COLO668 (cell line): ENCODE measurements around the gene HCFC1.

Experiments used
- DNase-seq: peaks from one replicate; lab custom pipeline; 2025; ENCODE audit not compliant: unreplicated experiment; lab: John Stamatoyannopoulos, UW

Gene HCFC1

DNA sequence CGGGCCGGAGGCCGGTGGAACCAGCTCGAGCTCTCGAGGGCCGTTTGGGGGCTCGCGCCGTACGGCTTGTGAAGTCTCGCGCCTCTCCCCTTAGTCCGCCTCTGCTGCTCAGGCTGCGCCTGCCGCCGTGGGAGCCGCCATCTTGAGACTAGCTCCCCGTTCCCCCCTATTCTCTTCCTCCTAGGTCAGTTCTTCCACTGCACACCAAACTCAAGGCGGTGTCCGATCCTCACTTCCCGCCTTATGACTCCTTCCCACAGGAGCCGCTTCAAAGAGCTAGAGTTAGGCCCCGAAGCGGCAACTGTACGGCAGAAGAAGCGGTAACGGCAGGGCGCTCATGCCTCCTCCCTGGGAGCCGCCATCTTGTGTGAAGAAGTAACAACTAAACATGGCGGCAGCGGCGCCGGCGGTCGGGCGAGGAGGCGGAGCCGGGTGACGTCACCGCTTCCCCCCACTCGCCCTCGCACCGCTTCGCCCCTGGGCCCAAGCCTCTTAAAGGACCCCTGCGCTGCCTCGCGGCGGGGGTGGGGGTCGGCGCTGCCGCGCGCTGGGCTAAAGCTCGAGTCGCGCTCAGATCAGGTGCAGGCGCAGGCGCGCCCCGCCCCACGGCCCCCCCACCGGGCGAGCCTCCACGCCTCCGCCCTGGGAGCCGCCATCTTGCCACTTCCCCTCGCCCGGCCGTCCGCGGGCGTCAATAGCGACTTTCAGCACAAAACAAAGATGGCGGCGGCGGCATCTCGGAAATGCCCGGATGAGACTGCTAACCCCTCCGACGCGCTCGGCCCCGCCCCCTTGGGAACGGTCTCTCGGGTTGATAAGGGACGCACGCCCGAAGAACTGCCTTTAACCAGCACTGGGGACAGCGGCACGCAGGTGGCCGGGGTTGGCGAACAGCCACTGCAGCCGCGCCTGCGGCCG lies at the start of gene HCFC1:
Gene HCFC1, minus strand, starts transcription at position 369 of the 918 bp plus-strand sequence. CDS start 978 bp downstream, outside the sequence.
- DNase-seq: peak; percentile 96

DNA sequence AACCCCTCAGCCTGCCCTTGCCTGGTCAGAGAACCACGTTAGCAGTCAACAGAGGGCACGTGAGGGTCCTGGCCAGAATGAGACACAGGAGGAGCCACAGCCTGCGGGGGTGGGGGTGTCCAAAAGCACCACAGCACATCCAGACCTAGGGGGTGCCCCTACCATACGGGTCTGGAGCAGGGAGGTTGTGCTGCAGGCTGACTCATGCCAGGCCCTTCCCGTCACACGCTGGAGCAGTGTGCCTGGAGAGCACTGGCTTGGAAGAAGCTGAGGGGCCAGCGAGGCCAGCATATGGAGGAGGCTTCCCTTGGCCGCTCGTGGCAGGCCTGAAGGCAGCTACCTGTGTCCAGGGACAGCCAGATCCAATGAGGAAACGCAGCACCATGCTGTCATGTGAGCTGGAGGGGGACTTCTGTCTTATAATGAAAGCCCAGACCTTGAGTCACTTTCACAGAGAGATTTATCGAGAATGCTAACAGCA lies 49.6 kb upstream of the HCFC1 start:
- no peak for DNase-seq

DNA sequence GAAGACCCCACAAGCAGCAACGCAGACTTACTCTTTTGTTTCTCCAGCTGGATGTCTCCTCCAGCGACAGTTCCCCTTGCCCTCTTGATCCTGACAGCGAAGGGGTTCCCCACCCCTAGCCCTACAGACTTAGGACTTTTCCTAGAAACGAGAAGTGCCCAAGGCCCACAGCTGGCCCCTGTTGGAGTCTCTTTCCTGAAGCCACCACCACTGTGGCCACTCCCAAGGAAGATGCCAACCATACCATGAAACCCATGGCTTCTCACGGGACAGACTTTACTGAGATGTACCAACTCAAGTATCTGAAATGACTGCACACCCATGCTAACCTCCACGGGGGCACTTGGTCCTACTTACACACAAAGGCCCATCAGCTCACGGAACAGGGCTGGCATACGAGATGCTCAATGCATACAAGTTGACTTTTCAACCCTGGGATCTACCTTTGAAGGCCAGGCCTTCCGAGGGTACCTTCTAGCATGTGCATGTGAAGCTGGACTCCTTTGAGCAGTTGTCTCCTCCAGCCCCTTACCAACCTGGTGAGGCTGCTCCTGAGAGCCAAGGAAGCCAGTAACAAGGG lies 49.0 kb upstream of the HCFC1 start:
- DNase-seq: no peak

DNA sequence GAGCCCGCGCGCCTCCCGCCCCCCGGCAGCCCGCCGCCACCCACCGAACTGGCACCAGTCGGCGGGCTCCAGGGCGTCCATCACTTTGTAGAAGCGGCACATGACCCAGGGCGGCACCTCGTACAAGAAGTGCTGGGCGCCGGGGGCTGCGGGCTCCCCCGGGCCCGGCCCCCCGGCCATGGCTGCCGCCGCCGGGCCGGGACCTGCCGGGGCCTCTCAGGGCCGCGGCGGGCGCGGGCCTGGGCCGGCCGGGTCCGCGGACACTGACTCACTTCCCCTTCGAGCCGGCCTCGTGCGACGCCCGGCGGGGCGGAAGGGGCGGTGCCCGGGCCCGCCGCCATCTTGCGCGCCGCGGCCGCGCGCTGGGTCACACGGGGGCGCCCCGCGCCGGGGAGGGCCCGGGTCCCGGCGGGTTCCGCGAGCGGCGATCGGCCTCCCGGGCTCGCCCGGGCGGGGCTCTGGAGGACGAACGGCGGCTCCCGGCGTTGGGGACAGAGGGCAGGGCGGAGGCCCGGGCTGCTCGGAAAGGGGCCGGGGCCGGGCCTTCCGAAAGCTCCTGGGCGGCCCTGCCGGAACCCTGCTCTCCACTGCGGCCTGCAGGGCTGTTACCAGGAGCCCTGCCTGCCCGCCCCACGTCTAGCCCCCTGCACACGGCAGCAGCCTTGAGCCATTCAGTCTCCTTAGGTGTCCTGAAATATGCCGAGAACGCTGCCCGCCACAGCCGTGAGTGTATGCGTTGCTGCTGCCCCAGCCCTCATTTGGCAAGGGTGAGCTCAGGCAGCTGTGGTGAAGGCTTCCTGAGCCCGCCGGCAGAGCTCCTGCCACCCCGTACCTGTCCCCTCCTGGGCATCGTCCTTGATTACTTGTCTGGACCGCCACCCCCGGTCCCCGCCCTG lies 48.3 kb upstream of the HCFC1 start, which contains the start of gene IRAK1:
Gene IRAK1, minus strand, starts transcription at position 270 of the 896 bp plus-strand sequence. Its CDS starts 90 bp downstream, at position 180.
- DNase-seq: peak; percentile 88

DNA sequence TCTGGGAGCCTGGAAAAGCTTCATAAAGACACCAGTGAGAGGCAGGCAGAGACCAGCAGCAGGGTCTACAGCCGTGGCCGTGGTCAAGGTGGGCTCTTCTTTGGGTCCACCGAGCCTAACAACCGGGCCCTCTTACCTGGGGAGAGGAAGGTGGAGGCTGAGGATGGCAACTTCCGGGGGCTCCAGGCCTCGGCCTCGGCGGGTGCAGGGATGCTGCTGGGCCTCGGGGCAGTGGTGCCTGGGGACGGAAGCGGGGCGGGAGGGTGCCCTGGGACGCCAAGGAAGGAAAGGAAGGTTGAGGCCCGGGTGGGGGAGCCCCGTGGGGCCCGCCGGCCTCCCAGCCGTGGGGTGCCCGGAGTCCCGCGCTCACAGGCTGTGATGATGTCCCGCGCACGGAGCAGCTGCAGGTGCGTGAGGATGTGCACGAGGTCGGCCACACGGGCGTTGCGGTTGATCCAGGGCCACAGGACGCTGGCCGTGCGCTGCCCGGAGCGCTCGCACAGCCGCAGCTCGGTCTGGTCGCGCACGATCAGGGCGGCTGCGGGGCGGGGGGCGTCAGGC lies 47.5 kb upstream of the HCFC1 start:
- DNase-seq: peak; percentile 69

DNA sequence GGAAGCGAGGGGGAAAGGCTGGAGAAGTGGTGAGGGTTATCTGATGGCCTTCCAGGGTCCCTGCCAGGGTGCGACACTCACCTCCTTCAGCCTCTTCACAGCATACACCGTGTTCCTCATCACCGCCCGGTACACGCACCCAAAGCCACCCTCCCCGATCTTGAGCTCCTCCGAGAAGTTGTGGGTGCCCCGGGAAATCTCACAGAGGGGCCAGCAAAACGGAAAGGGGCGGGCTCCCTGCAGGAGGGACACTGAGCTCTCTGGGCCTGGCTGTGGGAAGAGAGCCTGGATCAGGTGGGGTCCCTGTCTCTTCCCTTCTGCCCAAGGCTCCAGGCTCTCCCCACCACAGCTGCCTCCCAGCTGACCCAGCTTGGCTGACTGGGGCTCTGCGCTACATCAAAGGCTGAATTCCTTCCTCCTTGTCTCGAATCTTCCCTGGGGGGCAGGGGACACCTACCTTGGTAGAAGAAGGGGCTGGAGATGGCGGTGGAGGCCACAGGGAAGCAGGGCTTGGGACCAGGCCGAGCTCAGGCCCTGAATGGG lies 47.0 kb upstream of the HCFC1 start:
- peak; percentile 34 for DNase-seq

DNA sequence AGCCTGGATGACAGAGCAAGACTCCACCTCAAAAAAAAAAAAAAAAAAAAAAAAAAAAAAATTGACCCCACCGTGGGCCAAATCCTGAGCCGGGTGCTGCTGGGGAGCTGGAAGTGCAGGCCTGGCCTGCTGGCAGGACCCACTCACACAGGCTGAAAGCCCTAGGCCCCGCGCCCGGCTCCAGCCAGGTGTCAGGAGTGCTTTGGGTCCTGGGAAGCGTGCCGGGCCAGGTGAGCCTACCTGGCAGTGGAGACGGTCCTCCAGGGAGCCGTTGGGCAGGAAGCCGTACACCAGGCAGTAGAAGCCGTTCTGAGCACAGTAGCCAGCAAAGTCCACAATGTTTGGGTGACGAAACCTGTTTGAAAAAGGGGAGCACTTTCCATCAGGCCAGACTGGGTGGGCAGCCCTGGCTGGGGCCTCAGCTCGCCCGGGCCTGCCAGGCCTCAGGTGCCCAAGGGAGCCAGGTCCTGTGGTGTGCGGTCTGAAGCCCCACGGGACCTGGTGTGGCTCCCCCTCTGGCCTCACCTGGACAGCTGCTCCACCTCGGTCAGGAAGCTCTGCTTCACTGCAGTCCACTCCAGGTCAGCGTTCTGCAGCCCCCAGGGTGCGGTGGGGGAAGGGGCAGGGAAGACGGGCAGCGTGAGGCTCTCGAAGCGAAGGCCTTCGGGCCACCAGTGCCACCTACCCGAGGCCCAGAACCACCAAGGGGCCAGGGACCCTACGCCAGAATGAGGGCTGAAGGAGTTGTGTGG lies 46.3 kb upstream of the HCFC1 start:
- peak; percentile 40 for DNase-seq

DNA sequence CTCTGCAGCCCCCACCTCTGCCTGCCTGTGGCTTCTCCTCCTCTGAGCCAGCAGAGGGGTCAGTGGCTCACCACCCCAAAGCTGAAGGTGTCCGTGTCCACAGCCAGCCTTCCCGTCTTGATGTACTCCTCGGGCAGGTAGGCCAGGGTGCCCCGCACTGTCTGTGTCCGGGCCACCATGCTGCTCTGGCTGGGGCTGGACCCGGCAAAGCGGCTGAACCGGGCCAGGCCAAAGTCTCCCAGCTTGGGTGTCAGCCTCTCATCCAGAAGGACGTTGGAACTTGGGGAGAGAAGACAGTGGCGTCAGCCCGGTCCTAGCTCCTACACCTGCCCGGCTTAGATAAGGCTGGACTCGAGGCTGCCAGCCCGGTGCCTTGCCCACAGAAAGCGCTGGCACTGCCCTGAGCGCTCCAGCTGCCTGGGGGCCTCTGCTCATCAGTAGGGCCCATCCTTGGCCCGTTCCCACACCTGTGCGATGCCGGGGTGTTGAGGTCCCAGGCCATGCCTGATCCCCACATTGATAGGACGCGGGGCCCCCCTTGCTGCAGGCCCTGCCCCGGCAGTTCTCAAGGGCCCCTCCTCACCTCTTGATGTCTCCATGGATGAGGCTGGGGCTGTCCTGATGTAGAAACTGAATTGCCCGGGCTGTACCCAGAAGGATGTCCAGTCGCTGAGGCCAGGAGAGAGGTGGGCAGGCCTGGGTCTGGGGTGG lies 44.9 kb upstream of the HCFC1 start:
- DNase-seq: no peak

DNA sequence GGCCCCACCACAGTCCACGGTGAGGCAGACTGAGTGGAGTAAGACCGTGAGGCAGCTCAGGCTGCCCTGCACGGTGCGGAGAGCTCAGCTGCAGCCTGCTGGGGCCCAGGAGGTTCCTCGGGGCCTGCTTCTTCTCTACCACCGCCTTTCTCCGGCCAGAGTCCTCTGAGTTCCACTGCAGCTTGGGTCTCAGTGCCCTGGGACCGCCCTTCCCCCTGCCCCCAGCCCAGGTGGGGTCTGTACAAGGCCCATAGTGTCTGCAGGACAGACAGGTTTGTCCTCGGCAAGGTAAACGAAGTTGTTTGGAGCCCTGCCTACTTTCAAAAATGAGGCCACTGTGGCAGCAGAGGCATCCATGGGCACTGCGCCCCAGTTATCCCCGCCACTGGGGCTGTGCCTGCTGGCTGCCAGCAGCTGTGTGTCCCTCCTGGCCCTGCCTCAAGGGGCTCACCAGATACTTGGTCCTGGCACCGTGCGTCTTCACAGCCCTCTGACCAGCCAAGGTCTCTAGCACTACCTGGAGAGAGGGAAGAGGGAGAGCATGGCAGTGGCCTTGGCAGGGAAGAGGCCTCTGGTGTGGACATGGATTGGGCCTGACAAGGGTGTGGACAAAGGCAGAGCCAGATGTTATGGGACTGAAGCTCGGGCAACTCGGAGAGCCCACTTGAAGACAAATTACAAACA lies 44.1 kb upstream of the HCFC1 start:
- no peak for DNase-seq

DNA sequence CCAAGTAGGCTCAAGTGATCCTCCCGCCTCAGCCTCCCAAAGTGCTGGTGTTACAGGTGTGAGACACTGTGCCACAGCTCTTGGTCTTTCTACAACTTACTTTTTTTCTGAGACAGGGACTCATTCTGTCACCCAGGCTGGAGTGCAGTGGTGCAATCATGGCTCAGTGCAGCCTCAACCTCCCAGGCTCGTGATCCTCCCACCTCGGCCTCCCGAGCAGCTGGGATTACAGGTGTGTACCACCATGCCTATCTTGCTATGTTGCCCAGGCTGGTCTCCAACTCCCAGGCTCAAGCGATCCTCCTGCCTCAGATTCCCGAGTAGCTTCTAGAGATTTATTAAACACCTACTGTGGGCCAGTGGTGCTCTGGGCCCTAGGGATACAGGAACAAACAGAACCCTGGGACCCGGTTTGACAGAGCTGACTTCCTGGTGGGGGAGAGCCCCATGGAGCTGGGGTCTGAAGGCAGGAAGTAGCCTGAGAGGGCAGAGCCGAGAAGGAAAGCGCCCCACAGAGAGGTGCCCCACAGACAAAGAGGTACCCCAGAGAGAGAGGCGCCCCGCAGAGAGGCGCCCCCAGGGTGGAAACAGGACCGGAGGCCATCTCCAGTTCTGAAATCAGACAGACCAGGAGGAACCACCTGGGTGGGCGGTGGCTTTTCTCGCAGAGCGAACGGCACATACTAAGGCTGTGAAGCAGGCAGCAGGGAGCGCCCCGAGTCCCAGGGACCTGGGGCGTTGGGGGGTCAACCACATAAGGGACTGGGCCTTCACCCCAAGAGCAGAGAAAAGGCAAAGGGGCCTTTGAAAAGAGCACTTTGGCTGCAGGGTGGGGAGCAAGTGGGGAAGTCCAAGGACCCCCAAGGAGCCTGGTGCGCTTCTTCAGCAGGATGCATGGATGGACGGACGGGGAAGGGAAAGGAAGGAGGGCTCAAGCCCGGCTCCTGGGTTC lies 43.1 kb upstream of the HCFC1 start:
- DNase-seq: no peak

DNA sequence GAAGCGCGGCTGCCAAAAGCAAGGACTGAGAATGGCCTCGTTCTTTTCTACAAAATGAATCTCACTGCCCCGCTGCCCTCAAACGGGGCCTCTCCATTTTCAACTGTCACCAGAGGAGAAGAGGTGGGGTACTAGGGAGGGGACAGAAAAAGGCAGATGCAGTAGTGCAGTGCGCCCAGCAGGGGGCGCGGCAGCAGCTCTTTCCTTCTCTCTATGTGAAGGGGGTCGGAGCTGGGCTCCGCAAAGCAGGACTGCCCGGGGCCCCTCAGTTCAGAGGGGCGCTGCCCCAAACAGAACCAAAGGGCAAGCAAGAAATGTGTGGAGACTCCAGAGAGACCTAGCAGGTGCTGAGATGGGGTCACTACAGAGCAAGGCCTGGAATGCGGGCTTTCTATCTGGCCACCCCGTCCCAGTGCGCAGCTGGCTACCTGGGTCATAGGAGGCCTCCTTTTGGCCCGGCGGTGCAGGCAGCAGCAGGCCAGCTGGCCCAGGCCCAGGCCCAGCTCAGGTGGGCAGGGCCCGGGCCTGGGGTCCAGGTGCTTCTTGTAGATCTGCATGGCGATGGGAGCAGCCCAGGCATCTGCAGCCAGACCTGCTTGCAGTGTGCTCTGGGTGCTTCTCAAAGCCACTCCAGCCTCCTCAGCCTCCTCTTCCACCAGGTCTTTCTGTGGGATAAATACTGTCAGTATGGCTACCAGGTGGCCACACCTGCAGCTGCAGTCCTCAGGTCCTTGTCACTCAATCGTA lies 42.2 kb upstream of the HCFC1 start:
- DNase-seq: peak; percentile 41

DNA sequence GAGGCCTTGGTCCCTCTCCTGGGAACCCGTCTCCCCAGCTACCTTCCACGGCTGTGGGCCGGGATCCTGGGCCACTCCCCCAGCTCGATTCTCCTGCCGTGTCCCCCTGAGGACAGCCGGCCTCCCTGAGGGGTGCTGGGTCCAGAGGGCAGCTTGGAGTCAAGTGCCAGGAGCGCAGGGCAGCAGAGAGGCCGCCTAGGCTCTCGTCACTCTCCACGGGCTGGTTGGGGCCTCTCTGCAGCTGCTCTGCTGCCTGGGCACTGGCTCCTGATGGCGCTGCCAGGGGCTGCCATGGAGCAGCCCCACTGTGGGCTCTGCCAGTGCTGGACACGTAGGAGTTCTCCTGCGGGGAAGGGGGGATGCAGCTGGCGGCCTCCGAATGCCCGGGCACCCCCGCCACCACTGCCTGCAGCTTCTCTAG lies 41.4 kb upstream of the HCFC1 start:
- no peak for DNase-seq

DNA sequence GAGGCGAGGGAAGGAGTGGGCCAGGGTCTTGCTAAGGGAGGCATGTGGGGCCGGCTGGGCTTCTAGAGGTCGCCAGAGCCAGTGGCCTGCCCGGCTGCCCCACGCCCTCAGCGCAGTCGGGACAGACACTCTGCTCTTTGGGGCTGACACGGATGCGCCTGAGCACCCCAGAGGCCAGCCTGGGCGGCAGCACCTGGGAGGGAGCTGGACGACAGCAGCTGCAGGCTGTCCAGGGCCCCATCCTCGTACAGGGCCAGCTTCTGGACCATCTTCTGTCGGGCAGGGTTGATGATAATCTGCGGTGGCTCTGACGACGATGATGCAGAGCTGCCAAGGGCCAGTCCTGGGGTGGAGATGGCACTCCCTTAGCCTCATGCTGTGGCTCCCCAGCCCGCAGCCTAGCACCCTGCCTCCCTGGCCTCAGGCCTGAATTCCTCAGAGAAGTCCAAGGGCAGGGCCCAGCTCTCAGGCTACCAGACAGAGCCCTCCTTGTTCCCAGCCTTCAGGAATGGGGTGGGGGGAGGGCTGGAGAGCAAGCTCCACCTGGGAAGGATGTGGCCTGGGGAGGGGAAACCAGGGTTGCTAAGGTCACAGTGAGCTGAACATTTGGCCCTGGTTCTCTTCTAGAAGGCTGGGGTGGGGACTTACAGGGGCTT lies 40.8 kb upstream of the HCFC1 start:
- no peak for DNase-seq

DNA sequence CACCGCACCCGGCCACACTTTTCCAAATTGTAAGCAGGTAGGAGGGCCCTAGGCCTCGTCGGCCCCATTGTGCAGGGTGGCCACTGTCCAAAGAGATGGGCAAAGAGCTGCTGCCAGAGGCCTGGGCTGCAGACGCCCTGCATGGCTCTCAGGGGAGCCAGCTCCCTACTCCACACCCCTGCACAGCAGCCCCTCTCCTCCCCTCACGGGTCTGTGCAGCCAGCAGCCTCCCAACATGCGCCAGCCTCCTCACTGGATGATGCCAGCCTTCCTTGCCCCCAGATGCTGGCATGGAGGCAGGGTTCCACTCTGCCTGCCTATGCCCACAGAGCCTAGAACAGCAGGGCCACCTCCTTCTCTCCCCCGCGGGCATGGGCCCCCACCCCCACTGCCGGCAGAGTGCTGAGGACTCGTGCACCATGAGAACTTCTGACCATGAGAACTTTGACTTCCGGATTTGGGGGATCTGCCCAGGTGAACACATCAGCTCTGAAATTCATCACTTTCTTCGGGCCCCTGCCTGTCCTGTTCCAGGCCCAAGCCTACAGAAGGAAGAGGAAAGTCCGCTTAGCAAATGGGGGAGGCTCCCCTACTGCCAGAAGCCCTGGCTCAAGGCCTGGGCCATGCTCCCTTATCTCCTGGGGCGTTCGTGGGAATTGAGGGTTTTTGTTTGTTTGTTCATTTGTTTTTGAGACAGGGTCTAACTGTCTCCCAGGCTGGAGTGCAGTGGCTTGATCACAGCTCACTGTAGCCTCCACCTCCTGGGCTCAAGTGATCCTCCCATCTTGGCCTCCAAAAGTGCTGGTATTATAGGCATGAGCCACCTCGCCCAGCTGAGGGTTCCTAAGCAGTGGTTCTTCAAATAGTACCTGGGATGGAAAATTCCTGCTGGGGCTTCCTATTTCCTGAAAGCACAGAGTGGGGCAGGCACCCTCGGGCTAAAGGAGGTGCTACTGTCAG lies 40.0 kb upstream of the HCFC1 start:
- DNase-seq: no peak
